ENCODE data around the gene TTLL11. TPM values are rescaled to one million over a fixed set of nuclear protein-coding genes. Genes with fewer than 3 reads are reported as not detected.

The TTLL11 gene
- total RNA-seq, 1 donor from 2014 or later = 6.7 TPM

DNA sequence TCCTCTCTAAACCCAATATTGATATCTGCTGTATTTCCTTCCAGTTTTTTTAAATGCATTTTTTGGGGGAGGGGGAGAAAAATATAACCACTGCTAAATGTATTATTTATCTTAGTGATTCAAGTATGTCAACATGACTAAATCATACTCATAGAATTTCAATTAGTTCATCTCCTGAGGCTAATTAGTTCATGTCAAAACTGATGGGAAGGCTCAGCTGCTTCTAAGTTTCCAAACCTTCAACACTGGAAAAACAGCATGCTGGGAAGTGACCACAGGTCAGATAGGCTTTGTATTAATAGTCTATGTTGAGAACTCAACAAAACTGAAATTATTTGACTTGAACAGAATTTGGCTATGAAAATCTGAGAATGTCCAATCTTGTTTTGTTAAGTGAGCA lies 118.7 kb downstream of the TTLL11 start:
- DNase-seq = no peak

DNA sequence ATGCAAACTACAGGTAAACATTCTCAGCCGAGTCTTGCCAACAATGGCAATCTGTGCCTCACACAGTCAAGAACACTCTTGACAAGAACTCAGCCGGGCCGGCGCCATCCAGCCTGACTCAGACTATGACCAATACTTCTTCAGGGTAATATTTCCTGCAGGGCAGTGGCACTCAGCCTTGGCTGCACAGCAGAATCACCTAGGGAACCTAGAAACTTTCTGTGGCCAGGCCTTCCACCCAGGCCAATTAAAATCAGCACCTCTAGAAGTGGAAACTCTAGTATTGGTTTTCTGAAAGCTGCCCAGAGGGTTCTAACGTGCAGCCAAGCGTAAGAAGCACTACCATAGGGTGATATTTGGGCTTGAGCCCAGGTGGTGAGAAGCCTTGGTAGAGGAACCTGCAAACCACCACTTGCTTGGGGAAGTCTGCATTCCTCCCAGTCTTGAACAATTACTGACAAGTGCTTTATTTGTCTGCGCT lies 120.6 kb downstream of the TTLL11 start:
- no peak for DNase-seq

DNA sequence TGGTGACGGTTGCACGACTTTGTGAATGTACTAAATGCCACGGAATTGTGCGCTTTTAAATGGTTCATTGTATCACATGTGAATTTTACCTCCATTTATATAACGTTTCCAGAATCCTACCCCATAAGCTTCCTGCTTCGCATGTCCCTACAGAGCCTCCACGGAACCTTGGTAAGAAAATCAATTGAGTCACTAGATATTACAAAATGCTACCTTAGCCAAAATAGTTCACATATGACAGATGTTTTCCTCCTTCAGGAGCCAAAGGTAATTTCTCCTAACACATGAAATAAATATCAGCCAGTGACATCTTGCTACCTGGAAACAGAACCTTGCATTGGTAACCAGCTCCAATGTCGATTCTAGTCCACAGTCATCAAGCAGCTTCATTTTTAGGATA lies 125.1 kb downstream of the TTLL11 start:
- no peak for DNase-seq

DNA sequence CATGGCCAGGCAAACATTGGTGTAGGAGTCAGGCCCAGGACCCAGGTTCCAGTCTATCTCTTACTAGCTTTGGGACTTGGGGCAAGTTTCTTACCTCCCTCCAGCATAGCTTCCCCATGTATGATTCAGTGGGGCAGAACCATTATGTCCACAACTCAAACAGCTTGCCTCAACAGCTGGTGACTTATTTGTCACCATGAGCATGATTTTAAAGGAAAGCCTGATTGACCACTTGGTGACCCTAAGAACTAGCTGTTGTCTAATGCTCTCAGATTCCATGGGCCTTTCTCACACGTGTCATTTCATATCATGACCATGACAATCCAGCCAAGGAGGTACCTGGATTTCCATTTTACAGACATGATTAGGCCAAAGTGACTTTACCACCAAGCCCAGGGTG lies 126.4 kb downstream of the TTLL11 start:
- no peak for DNase-seq

DNA sequence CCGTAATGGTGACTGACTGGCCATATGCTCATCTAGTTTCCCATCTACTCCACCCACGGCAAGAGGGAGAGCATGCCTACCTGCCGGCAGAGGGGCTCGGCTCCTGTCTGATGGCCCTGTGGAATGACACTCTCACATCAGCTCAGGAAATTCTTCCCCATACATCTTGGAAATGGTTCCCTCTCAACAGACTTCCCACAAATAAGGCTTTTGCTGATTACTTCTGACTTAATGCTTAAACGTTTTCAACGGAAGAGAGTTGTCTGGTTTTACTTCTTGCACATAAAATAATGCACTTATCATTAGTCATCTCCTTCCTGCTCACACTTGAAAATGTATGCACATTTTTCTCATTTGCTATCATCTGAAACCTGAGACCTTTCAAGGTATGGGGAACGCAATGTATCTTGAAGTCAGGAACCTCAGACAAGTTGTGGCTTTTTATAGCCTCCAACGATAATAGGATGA lies 129.5 kb downstream of the TTLL11 start:
- no peak for DNase-seq

DNA sequence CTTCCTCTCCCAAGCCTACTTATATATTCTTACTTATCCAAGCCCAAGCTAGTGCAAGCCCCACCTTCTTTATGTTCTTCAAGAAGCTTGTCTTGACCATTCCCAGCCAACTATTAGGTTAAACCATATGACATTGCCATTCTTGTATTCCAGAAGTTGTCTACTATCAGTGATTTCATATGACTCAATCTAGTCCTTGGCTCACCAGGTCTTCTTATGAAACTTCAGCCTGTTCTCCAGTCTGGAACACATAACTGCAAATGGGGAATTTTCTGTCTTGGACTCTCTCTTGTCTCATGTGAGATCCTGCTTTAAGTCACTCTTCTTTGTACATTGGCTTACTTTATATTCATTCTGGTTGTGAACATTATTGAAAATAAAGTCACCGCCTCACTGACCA lies 130.7 kb downstream of the TTLL11 start:
- no peak for DNase-seq

DNA sequence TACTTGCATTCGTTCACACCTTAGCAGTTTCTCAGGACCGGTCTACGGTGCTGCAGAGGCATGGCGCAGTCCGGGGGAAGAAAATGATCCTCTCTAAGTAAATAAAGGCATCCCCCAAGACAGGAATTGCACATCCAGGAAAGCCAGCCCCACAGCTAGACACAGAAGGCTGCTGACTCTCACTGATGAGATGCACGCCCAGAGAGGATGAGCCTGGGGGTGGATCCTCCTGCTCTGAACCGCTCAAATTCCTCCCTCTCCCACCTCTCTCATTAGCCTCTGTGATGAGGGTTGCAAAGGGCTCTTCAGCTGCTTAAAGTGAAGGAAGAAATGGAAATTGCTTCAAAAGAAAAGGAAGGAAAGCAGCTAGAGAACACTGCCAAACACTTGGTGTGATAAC lies 132.4 kb downstream of the TTLL11 start:
- DNase-seq = no peak

DNA sequence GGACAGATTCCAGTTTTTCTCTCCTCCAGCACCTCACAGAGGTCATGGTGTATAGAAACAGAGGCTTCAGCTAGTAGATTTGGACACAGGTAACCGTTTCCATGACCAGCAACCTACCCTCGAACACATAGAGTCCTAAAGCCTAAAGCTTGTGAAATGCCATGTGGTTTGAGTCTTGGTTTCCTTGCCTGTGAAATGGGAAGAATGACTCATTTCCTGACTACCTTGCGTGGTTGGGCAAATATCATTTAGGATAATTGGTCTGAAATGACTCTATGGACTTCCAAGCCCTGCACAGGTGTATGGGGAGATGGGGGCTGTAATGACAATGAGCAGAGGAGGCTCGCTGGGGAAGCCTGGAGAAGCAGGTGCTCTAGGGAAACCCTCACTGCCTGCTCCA lies 134.6 kb downstream of the TTLL11 start:
- no peak for DNase-seq

DNA sequence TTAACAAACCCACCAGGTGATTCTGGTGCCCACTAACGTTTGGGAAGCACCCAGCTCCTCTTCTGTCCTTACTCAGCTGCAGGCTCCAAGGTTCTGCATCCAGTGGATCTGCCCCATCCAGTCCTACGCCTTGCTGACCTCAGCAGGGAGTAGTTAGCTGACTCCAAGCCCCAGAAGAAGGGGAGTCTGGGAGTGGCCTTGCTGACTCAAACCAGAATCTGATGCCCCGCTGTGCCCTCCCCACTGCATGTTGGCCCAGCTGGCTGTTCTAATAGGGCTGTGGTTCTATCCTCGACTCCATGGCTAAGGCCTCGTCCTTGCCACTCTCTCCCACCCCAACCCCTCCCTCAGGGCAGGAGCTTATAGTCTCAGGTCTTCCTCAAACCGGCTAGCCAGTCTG lies 136.3 kb downstream of the TTLL11 start:
- no peak for DNase-seq

DNA sequence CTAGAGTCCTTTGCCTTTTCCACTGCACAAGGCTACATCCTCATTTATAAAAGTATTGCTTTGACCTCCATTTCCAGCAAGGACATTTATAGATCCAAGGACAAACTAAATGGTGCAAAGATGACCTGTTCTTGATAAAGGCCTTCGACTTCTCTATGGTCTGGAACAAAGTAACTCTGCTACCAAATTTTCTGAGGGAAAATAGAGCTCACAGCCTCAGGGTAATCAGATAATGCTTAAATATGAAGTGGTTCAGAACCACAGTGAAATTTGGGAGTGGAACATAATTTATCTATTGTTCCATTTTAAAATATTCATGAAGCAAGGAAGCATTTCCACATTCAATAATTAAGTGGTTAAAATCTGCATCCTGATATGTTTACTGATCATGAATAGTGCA lies 137.5 kb downstream of the TTLL11 start:
- DNase-seq = no peak

DNA sequence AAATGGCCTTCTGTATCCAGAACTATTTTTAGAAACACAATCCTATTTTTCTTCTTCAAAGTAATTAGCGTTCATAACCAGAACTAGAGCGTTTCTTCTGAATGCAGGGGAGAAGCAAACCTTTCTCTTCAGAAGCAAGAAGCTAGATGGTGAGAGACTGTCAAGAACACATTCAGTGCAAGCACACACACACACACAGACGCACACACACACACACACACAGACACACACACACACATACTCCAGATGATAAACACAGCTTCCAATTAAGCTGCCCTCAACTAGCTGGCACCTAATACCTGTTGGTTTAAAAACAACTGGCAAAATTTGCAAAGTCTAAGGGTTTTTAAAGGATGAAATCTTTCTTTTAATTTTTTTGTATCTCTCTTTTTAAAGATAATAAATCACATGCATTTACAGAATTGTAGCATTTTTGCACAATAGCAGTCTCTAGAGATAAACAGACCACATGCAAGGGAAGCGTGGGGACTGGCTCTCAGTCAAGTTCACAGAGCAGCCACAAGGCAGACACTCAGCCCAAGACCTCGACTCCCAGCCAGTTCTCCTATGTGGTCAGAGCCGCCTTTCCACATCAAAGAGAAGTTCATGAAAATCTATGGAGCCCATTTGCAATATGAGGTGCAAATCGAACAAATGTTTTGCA lies 138.5 kb downstream of the TTLL11 start:
- DNase-seq = no peak

DNA sequence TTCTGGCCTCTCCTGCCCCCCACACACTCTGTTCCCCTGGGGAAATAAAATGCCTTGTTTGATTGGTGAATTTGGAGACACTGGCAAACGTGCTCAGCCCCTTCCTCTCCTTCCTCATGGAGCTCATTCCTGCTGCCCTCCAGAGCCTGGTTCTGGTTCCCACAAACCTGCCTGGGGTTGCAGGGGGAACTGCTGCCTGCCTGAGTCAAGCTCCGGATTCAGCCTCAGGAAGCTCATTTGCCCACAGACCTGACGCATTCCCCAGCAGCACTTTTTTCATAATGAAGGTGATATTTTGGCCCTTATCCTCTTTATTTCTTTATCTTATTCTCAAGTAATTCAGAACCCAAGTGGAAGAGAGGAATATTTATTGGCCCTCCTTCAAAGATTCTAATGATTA lies 140.5 kb downstream of the TTLL11 start:
- DNase-seq = no peak

DNA sequence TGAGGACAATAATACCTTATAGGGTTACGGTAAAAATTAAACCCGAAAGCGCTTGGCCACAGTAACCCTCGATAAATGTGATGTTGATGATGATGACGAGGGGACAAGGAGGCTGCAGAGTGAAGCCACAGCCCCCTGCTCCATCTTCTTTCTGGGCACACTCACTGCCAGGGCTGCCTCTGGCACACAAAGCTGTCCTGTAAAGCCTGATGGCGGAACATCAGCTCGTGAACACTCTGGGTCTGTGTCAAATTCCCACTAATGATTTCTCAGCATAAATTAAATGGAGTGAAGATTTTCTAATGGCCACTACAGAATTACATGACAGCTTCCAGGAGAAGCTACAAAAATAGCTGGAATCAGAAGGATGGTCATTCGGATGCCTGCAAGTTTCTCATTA lies 142.2 kb downstream of the TTLL11 start:
- DNase-seq = no peak

DNA sequence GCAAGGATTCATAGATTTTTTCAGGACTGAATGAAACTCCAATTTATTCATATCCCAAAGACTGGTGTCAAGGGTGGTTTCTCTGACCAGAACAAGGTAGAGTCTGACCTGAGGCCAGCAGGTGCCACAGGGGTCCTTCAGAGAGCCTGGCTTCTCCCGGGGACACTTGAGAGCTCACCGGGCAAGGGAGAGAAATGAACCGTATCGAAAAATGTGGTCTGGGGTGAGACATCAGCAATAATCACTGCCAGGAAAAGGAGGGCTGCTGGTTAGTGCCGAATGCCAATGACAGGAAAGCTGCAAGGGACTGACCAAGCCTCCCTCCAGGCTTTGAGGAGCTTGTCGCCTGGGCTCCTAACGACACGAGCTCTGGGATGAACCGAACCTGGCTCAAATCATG lies 142.7 kb downstream of the TTLL11 start:
- no peak for DNase-seq

DNA sequence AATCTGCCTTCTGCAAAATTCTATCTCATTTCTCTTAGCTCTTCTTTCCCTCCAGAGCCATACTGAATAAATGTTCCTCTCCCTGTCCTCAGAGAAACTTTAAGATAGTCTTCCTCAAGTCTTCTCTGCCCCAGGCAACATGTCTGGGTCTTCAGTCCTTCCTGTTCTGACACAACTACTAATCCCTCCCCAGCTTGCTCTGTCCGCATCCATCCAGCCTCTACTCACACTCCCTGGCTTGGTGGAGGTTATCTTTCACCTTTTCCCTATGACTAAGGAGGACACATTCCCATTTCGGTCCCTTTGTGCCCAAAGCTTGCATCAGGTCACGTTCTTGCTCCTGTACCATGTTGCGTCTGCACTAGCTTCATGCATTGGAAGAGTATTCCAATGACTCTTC lies 143.3 kb downstream of the TTLL11 start:
- DNase-seq = no peak

DNA sequence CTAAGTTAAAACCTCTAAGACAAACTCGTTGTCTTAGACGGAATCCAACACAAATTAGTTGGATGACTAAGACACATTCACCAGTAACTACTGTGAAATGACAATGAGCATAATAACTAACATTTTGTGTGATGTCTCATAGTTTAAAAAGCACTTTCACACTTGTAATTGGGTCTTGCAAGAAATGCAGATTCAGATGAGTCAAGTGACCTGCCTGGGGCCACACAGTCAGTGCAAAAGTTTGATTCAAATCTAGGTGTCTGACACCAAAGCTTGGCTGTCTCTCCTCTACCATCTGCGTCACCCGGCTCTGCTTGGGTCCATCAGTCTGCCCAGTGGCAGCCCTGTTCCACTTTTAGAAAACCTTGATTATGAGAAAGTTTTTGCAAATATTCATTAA lies 143.7 kb downstream of the TTLL11 start:
- DNase-seq = no peak

DNA sequence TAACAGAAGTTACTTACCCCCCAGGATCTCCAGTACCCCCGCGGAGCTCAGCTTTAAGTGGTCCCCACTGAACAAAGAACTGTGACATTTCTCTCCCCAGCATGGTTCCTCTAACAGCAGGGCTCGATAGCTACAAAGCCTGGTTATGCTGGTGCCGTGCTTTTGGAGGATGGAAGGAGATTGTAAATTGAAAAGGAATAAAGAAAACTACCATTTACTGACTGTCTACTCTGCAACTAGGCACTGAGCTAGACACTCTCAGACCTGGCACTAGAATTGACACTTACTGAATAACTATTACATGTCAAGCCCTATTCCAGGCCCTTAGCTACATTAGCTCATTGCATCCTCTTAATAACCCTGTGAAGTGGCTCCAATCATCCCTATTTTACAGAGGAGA lies 145.3 kb downstream of the TTLL11 start:
- no peak for DNase-seq

DNA sequence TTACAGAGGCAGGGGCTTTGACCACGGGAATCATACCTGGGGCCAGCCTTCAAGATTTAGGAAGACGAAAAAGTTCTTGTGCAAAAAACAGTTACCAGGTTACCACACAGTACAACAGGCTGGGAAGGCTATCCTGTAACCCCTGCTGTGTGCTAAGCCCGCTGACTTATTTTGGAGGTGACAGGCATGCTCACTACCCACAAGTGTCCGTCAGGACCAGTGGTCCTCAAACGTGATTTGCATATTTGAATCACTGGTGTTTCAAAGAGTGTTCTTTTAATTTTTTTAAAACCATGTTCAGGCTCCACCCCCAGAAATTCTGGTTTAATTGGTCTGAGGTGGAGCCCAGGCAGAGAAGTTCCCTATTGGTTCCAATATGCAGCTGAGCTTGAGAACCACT lies 146.6 kb downstream of the TTLL11 start:
- DNase-seq = no peak

DNA sequence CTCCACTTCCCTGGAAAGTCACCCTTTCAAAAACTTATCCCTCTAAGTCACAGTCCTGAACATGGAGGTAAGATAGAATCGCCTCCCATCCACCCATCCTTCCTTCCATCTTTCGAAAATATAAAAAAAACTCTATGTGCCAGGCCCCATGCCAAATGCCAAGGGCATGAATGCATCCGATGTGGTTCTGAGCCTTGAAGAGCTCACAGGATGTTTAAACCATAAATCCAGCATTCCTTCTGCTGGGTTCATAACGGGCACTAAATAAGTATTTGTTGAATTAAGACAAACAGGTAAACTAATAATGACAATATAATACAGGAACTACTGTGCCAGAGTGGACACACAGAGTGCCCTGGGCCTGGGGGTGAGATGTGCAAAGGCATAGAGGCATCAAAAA lies 147.3 kb downstream of the TTLL11 start:
- no peak for DNase-seq

DNA sequence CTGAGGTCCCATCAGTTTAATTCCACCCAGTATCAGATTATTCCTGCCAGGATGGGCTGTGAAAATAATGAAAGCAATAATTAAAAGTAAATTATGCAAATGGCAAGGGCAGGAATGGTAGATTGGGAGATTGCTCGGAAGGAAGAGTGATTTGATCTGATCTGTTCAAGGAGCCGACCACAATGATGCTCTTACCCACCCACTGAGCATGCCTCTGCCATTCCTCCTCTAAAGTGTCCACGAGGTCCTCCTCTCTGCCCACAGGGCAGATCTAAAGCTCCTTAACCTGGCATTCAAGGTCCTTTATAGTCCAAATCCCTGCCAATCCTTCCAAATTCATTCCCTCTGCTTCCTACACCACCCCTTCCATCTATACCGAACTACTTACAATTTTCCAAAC lies 147.8 kb downstream of the TTLL11 start:
- DNase-seq = no peak

DNA sequence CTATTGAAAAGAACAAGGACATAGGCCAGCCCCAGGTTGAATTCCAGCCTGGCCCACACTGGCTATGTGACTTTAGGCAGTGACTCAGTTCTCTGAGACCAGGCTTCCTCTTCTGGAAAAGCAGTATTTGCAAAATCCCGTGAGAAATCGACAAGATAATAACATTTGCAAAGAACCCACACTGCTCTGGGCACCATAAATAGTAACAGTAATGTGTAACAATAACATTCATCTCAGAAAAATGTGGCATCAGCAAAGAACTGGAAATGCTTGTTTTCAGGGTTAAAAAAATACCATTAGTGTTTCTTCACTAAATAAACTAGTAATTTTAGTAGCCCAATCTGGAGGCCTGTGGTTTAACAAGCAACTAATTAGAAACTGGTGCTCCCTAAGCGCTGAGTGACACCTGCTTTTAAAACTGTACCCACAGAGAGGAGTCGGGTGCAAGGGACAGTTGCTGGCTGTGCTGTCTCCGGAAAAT lies 148.4 kb downstream of the TTLL11 start:
- DNase-seq = no peak

DNA sequence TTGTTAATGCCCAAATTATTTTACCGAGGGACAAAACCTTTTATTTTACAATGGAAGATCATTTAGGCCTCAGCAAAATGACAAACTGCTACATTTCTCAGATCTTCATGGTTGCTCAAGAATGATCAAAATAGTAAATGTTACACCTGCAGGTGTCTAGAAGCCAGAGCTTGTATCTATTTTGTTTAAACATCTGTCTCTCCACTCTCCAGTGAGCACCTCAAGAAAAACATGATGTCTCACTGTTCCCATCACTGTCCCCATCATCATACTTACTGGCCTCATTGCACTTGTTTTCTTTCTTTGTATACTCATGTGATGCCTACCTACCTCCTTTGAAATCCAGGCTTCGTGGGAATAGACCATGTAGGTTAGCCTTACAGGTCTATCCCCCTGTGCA lies 149.6 kb downstream of the TTLL11 start:
- DNase-seq = no peak

DNA sequence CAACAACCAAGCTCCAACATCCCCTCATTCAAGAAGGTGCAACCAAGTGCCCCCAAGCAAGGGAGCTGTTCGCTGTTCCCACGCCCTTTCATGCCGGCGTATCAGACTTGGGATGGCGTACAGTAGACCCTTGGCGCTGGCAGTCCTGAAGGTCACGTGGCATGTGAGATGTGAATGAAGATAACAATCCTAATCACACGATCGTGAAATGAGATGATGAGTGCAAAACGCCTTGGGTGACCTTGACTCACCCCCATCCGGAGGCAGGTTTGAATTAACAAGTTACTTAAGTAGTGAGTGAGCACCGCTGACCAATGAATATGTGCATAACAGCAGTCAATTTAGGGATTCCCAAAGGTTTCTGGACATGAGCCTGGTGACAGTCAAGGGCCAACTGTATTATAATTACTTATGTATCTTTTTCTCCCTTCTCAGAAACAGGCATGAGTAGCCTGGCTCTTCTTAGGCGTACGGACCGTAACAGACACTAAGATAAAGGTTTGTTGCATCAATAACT lies 150.2 kb downstream of the TTLL11 start:
- no peak for DNase-seq

DNA sequence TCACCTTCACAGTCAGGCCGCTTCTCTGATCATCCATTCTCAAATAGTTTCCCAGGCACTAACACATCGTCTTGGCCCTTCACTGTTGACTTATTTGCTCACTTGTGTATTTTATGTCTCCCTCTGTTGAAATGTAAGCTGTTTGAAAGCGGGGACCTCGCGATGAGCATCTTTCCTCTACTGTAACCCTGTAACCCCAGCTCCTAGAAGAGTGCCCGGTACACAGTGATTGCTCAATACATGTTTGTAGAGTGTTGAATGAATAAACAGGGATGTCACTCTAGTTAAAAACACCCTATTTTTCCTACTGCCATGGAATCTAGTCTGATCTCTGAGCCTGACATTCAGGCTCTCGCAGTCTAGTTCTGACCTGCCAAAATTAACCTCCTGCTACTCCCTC lies 150.8 kb downstream of the TTLL11 start:
- DNase-seq = no peak

DNA sequence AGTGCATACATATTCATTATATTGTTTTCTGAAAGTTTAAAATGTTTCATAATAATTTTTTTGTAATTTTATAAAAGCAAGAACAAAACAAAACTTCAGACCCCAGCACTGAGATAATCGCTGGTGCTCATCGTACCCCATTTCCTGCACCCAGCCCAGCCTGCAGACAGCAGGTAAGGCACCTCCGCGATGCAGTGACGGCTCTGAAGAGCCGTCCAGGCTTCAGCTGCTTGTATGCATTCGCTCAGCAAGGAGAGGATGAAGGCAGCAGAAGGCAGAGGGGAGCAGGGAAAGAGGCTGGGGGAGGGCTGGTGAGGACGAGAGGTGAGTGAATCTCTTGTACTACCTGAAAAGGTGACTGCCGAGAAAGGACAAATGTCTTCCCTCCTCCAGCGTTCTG lies 153.5 kb downstream of the TTLL11 start:
- no peak for DNase-seq

Measured in skin of body (tissue), 2 donors.